ENCODE results near the gene TXNIP. TPM values are rescaled to one million over a fixed set of nuclear protein-coding genes. Genes with fewer than 3 reads are reported as not detected.

The TXNIP gene
- polyA plus RNA-seq, 1 of the 3 experiments (the other 2 are of a cell fraction), result 44.6 TPM

- no peak for TF ChIP-seq TEAD4 (IDR thresholded peaks at IDR 0.05; ENCODE audit: borderline replicate concordance, insufficient read depth)
- TF ChIP-seq YY1 (IDR thresholded peaks at IDR 0.05; ENCODE audit: low read depth), result no peak
- no peak for TF ChIP-seq EZH2phosphoT487 (IDR thresholded peaks at IDR 0.05; ENCODE audit: borderline replicate concordance, low read depth)
- TF ChIP-seq EP300 (IDR thresholded peaks at IDR 0.05; ENCODE audit: borderline replicate concordance in 1 of 2, low read depth in 1 of 2, low read length in 1 of 2), result no peak
- no peak for TF ChIP-seq NFIC (IDR thresholded peaks at IDR 0.05; ENCODE audit: borderline replicate concordance)
- TF ChIP-seq RAD21 (IDR thresholded peaks at IDR 0.05; ENCODE audit: low read length), result no peak
- TF ChIP-seq IRF3 (IDR thresholded peaks at IDR 0.05; ENCODE audit: low read depth, low read length), result no peak
- no peak for TF ChIP-seq MEF2A (IDR thresholded peaks at IDR 0.05; ENCODE audit: borderline replicate concordance, low read depth)
- TF ChIP-seq, protein P1, sequence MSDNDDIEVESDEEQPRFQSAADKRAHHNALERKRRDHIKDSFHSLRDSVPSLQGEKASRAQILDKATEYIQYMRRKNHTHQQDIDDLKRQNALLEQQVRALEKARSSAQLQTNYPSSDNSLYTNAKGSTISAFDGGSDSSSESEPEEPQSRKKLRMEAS (IDR thresholded peaks at IDR 0.05; ENCODE audit: low read depth), result 0 out of 2 replicates have a peak, but pooled peaks have one; percentile 34
- TF ChIP-seq RCOR1 (IDR thresholded peaks at IDR 0.05; ENCODE audit: low read length), result no peak
Measured at GRCh38 chr1:145960468-145961108, 35.8 kb downstream of the TXNIP start (continued).

DNA sequence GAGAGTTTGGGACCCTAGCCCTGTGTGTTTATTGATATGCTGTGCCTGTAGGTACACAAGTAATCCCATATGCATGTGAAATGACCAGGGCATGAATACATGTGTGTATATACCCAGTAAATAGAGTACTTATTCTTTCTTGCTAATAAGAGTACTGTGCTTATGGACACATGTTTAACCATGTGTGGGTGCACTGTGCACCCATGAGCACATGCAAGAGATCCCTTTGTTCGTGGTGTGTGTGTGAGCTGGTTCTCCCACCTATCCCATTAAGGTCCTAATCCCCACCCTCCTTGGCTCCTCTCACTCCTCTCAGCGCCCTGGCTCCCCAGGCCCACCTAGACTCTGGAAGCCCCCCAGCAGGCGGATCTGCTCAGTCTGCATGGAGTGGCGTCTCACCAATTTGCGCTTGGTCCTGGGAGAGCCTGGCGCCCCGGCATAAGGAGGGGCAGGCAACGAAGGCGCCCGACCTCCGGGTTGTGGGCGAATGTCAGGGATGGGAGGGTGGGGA is 36.4 kb downstream of the TXNIP start:
- Histone ChIP-seq H3K4me2 (peak overlapping the region; percentile 95; the same call in 1 of the 2 replicates), H2AFZ (ENCODE audit: low read depth) (no peak overlapping the region), H3K27ac (ENCODE audit: low read depth in 2 of 2, low read length in 1 of 2) (peak overlapping the region in 1 of 2 experiments; percentile 95; a peak in 3 of 4 replicates), H3F3A (replicated peaks; ENCODE audit: insufficient read depth) (peaks cover 42% of the 10 kb centered on the region), H3K27me3 (ENCODE audit: insufficient read depth) (no peaks in the 10 kb centered on the region), H3K9me2 (no peaks in the 10 kb centered on the region), H4K20me1 (ENCODE audit: insufficient read depth) (no peaks in the 10 kb centered on the region; the same call in 1 of the 2 replicates), H3K9ac (no peak overlapping the region), H3K4me3 (ENCODE audit: low read depth in 2 of 2, low read length in 1 of 2) (peak overlapping the region; percentile 69 to 76; a peak in 3 of 4 replicates), H3K4me1 (ENCODE audit: control insufficient read depth in 1 of 2, insufficient read depth in 2 of 2, low read depth in 1 of 2, low read length in 1 of 2) (peaks cover 38 to 62% of the 10 kb centered on the region in 2 experiments), H3K79me2 (ENCODE audit: insufficient read depth) (peaks cover 24% of the 10 kb centered on the region), H3K9me3 (no peaks in the 10 kb centered on the region), H3K36me3 (replicated peaks in 1 of 2; ENCODE audit: control insufficient read depth in 1 of 2, insufficient read depth in 2 of 2, low read length in 1 of 2) (no peaks in the 10 kb centered on the region)
- TF ChIP-seq YY1 (IDR thresholded peaks at IDR 0.05; ENCODE audit: low read depth), result no peak
- TF ChIP-seq GABPA (IDR thresholded peaks at IDR 0.05; ENCODE audit: low read depth), result no peak
- TF ChIP-seq FOSL2 (IDR thresholded peaks at IDR 0.05; ENCODE audit: borderline replicate concordance, low read depth), result no peak
- TF ChIP-seq EZH2phosphoT487 (IDR thresholded peaks at IDR 0.05; ENCODE audit: borderline replicate concordance, low read depth), result no peak
- no peak for TF ChIP-seq MEF2A (IDR thresholded peaks at IDR 0.05; ENCODE audit: borderline replicate concordance, low read depth)
- TF ChIP-seq CHD2 (IDR thresholded peaks at IDR 0.05; ENCODE audit: low read length, partially characterized antibody), result no peak
- TF ChIP-seq, protein P2, sequence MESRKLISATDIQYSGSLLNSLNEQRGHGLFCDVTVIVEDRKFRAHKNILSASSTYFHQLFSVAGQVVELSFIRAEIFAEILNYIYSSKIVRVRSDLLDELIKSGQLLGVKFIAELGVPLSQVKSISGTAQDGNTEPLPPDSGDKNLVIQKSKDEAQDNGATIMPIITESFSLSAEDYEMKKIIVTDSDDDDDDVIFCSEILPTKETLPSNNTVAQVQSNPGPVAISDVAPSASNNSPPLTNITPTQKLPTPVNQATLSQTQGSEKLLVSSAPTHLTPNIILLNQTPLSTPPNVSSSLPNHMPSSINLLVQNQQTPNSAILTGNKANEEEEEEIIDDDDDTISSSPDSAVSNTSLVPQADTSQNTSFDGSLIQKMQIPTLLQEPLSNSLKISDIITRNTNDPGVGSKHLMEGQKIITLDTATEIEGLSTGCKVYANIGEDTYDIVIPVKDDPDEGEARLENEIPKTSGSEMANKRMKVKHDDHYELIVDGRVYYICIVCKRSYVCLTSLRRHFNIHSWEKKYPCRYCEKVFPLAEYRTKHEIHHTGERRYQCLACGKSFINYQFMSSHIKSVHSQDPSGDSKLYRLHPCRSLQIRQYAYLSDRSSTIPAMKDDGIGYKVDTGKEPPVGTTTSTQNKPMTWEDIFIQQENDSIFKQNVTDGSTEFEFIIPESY (IDR thresholded peaks at IDR 0.05; ENCODE audit: borderline replicate concordance, low read depth), result no peak
- TF ChIP-seq, protein P3, sequence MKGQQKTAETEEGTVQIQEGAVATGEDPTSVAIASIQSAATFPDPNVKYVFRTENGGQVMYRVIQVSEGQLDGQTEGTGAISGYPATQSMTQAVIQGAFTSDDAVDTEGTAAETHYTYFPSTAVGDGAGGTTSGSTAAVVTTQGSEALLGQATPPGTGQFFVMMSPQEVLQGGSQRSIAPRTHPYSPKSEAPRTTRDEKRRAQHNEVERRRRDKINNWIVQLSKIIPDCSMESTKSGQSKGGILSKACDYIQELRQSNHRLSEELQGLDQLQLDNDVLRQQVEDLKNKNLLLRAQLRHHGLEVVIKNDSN (IDR thresholded peaks at IDR 0.05; ENCODE audit: borderline replicate concordance, low read depth), result no peak
- TF ChIP-seq NFIC (IDR thresholded peaks at IDR 0.05; ENCODE audit: borderline replicate concordance), result no peak
- 18% methylated on average over 12 of the region's 12 CpGs for WGBS (ENCODE audit: low lambda C conversion rate)
- DNase-seq, result no peak
- POLR2A ChIA-PET, result interaction anchor here (1.2 to 1.6 kb wide), 2 partner anchors 33 to 101 kb away, joined by 5 to 7 read pairs; partner anchors contain the start of genes PIAS3 and RBM8A
- CTCF ChIA-PET, result interaction anchor here (1.0 to 2.3 kb wide), 5 partner anchors 17 to 115 kb away, joined by 3 to 9 read pairs (median 4); partner anchors contain the start of gene NUDT17
